Measurements from ENCODE around the gene CTNNB1.

Gene CTNNB1

GRCh38 chr3:41190509-41191284 is 8.6 kb upstream of the CTNNB1 start:
- H3K4me3 ChIP-seq (ENCODE audit: low read length): no peak overlapping the region
- no peak for DNase-seq (ENCODE audit: low read depth)

GRCh38 chr3:41192885-41193284 is 6.4 kb upstream of the CTNNB1 start:
- TF ChIP-seq, protein P1, sequence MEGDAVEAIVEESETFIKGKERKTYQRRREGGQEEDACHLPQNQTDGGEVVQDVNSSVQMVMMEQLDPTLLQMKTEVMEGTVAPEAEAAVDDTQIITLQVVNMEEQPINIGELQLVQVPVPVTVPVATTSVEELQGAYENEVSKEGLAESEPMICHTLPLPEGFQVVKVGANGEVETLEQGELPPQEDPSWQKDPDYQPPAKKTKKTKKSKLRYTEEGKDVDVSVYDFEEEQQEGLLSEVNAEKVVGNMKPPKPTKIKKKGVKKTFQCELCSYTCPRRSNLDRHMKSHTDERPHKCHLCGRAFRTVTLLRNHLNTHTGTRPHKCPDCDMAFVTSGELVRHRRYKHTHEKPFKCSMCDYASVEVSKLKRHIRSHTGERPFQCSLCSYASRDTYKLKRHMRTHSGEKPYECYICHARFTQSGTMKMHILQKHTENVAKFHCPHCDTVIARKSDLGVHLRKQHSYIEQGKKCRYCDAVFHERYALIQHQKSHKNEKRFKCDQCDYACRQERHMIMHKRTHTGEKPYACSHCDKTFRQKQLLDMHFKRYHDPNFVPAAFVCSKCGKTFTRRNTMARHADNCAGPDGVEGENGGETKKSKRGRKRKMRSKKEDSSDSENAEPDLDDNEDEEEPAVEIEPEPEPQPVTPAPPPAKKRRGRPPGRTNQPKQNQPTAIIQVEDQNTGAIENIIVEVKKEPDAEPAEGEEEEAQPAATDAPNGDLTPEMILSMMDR (conservative IDR thresholded peaks at IDR 0.05; ENCODE audit: low read depth, low read length): no peak
- no peak for DNase-seq (ENCODE audit: low read depth)
- no peak overlapping the region for H3K4me3 ChIP-seq (ENCODE audit: low read length)

More at GRCh38 chr3:41190509-41191284, 8.6 kb upstream of the CTNNB1 start:
- TF ChIP-seq, protein P1 (conservative IDR thresholded peaks at IDR 0.05; ENCODE audit: low read depth, low read length): no peak

DNA sequence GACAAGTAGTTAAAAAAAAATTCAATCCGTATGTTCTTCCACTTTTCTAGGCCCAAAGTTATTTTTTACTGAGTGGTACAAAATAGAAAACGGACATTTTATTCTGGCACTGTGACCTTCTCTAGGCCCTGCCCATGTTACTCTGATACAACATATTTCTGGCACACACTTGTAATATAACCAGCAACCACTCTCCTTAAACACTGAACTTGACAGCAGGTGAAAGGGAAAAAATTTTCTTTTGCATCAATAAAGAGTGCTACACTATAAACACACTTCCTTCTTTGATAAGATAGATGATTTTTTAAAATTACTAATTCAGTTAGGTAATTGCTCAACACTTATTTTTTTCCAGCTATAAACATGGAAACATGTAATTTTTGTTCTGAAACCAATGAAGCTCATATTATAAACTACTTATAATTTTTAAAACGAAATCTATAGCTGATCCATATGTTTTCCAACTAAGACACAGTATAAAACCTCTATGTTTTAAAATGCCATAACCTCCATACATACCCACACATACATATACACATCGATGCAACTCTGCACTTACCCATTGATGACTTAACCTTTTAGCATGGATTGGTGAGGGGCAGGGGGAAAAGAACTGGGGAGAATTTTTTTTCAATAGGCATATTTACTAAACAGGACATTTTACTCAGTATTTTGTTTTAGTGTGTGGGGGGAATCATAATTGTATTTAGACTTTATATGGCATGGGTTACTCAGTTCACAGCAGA is 5.3 kb upstream of the CTNNB1 start:
- TF ChIP-seq, protein P1 (conservative IDR thresholded peaks at IDR 0.05; ENCODE audit: low read depth, low read length): no peak
- no peak for DNase-seq (ENCODE audit: low read depth)
- no peak overlapping the region for H3K4me3 ChIP-seq (ENCODE audit: low read length)

- H3K4me3 ChIP-seq (ENCODE audit: low read length): no peak overlapping the region
- no peak for DNase-seq (ENCODE audit: low read depth)
- TF ChIP-seq, protein P1 (conservative IDR thresholded peaks at IDR 0.05; ENCODE audit: low read depth, low read length): no peak
Measured at GRCh38 chr3:41194701-41195100, 4.6 kb upstream of the CTNNB1 start.

DNA sequence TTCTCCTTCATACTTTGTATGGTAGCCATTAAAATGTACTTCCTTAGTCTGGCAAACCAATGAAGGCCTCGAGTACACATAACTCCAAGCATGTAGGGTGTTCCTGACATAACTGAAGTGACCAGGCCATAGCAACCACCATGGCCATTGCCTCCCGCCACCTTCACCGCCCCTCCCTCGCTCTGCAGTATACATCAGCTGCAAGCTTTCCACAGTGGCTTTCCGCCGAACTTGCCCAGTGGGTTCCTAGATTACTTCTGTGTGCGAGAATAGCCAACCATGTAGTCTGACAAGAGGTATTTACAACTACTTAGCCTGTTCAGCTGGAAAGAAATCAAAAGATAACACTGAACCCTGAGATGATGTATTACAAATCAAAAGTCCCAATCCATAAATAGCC is 3.4 kb upstream of the CTNNB1 start:
- TF ChIP-seq, protein P1 (conservative IDR thresholded peaks at IDR 0.05; ENCODE audit: low read depth, low read length): no peak
- no peak overlapping the region for H3K4me3 ChIP-seq (ENCODE audit: low read length)
- no peak for DNase-seq (ENCODE audit: low read depth)

DNA sequence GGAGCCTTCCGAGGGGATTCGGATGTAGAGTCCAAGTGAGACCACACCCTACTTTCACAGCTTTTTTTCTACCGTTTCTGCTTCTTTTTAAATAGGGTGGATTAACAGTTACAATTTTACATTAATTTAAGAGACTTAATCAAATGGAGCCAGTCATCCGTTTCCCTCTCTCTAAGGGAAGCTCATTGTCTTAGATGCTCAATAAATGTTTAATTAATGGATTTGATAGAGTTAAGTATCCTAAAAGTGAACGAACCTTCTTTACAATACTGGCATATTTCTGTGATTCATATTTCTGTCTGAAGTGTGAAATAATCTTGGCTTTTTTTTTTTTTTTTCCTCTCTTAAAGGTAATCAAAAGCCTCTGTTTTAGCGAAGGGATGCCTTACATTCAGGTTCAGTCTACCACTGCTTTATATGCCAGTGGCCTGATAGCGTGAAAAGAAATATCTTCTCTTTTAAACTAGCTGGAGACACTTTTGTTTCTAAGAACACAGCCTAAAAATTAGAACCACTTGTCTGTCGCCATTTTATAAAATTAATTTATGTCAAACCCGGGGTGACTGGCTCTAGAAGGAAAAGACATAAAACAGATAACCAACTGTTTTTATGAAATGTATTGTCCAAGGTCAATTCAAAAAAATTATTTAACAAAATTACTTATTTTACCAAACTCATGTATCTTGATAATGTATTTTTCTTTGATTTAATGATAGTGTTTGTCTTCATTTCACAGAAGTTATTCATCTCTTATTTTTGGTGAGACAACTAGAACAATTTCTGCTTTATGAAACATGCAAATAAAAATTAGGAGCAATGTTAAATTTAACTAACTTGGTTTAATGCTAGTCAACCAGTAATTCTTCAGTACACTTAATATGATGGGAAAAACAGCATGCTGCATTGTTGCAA is 2.5 kb upstream of the CTNNB1 start:
- H3K4me3 ChIP-seq (ENCODE audit: low read length): no peak overlapping the region
- DNase-seq (ENCODE audit: low read depth): no peak
- TF ChIP-seq, protein P1 (conservative IDR thresholded peaks at IDR 0.05; ENCODE audit: low read depth, low read length): no peak
